ENCODE data around the gene GET3.
"Not testable (repeated sequence)": the region's sequence is repeated elsewhere in the genome, so short reads cannot be mapped to it uniquely, and the experiment has no call there.

Gene GET3

GRCh38 chr19:12736995-12737834, at the start of gene GET3:
GET3 (plus strand) TSS chr19:12737497; CDS start chr19:12737506, 9 bp downstream.
- peak; percentile 88 to 99 for DNase-seq

DNA sequence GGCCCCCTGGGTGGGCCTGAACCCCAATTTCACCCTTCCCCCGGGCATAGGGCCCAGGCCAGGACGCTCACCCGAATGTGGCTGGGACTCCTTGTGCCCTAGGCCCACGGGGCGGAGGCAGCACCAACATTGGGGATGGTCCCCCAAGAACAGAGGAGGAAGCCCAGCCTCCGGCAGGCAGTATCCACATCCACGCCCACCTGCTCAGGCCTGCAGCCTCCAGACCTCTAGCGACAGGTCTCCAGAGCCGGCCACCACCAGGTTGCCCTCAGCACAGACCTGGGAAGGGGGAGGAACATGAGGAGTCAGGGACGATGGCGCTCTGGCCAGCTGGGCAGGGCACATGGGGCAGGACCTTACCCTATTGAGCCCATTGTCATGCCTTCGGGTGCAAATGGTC, 48.3 kb upstream of the GET3 start:
- no peak for DNase-seq

DNA sequence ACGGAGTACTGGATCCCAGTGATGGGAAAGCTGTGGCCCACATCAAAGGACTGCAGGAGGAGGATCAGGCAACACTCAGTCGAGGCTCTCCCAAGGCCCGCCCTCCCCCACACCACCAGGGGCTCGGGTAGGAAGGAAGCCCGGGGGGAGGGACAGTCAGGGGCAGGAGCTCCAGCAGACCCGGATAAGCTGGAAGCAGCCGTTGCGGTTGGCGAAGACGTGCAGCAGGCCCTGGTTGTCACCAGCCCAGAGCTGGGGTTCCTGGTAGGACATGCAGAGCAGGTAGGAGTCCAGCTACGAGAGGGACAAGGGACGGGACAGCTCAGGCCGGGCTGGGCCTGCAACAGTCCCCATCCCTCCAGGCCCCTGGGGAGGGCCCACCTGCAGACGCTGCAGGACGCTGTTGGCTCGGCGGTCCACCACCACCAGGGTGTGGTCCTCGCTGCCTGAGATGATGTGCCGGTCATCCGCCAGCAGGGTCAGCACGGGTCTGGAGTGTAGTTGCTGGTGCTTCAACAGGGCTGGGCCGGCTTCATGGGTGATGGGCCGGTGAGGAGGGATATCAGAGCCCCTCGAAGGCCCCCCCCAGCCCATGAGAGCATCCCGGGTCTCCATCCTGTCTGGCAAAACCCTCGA, 47.6 kb upstream of the GET3 start:
- DNase-seq = no peak

DNA sequence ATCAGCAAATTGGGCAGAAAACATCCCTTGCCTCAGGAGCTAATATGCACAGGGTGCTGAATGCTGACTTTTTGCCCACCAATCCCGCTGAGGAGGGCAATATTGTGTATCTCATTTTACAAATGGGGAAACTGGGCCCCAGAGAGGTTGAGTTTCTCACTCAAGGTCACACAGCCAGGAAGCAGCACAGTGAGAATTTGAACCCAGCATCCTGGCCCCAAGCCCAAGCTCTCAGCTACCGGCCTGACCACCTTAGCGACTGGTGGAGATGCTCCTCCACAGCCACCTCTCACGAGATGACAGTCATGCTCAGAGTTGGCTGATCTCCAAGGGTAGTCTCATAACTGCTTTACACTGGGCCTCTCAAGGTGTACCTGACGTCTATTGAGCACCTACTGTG, 44.3 kb upstream of the GET3 start:
- DNase-seq = no peak

- no peak for DNase-seq
These were observed 42.7 kb upstream of the GET3 start for GRCh38 chr19:12694641-12695040.

- no peak for DNase-seq
These were observed 42.2 kb upstream of the GET3 start for GRCh38 chr19:12695096-12695495.

DNA sequence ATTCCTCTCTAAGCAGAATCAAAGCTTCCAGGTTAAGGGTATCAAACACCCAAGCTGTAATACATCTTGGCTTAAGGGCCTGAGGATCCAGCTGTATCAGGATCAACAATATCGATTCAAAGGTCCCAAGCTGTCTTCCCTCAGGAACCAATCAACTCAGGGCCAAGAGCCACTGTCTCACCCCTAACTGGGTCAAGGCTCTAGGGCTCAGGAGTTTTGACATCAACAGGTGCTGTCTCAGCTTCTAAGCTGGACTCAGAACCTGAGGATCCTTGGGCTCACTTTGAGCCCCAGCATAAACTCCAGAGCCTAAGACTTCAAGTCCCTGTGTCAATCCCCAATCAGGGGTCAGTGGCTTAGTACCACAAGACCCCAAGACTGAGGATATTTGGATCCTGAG, 41.8 kb upstream of the GET3 start:
- DNase-seq = no peak

- no peak for DNase-seq
These were observed 41.3 kb upstream of the GET3 start for GRCh38 chr19:12695997-12696365.

DNA sequence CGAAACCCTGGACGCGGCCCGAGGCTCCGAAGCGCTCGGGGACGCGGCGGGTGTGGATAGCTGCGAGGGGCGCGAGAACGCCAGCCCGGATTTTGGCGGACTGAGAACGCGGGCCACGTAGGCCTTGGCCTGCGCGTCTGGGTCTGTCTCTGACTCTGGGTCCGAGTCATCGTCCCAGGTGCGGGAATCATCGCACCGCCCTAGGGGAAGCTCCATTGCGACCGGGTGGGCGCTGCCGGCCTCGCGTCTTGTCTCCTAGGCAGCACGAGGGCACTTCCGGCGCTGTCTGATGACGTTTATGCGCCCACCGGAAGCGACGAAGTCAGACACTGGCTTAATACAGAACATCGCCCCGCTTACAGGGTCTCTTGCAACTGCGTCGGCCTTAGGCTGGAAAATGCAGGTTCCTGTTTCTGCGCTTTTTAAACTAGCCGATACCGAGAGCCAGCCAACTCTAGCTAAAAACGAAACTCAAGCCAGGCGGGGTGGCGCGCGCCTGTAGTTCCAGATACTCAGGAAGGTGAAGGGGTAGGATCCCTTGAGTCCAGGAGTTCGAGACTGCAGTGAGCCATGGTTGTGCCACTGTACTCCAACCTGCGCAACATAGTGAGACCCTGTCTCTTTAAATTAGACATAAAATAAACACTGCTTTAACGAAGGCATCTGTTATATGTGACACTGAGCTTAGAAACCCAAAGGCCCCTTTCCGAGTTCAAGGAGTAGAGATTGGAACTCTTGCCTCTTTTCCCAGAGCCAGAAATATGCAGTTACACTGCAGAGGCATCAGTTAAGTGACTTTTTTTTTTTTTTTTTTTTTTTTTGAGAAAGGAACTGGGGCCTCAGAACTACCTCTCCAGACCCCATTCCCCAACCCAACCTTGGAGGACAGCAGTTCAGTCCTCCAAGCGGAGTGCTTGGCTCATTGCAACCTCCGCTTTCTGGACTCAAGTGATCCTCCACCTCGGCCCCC, 40.6 kb upstream of the GET3 start, which contains the start of gene FBXW9:
Gene FBXW9, minus strand, starts transcription at position 266 of the 970 bp plus-strand sequence. Its CDS starts 50 bp downstream, at position 216.
- peak; percentile 94 to 99 for DNase-seq

DNA sequence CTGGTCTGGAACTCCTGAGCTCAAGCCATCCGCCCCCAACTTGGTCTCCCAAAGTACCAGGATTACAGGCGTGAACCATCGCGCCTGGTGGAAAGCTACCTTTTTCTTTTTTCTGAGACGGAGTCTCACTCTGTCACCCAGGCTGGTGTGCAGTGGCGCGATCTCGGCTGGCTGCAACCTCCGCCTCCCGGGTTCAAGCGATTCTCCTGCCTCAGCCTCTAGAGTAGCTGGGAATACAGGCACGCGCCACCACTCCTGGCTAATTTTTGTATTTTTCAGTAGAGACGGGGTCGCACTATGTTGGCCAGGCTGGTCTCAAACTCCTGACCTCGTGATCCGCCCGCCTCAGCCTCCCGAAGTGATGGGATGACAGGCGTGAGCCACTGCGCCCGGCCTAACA, 39.9 kb upstream of the GET3 start:
- not testable (repeated sequence) for DNase-seq

DNA sequence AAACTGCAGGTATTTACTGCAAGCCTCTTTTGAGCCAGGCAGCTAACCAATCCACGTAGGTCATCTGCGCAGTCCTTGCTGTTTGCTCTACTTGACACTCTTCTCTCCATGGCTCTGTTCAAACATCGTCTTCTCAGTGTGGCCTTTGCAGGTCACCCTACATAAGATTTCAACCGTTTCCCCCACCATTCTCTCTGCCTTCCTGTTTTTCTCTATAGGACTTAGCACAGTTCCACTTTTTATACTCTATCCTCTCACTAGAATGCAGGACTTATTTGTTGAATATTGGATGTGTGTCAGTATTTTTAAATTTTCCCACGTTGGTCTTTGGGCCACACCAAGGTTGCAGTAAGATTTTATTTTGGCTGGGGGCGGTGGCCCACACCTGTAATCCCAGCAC, 39.2 kb upstream of the GET3 start:
- no peak for DNase-seq

- DNase-seq = no peak
These were observed 35.6 kb upstream of the GET3 start for GRCh38 chr19:12701596-12702282.

DNA sequence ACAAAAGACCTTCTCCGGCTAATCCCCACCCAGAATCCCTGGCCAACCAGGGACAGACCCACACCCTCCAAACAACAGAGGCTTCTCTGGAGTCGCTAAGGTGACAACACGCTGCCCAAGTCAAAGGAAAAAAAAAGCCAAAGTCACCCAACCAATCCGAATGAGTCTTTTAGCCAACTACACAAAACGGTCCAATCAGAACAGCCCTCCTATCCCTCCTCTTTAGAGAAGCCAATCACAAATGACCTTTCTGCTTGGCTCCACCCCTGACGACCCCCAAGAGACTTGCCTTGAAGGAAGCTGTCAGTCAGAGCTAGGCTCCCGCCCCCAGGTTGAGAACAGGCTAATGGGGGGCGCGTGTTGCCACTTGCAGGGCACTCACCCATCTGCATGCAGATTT, 34.3 kb upstream of the GET3 start:
- DNase-seq = peak in 1 of 2 donors; percentile 33

GRCh38 chr19:12705169-12705568, 32.1 kb upstream of the GET3 start:
- no peak for DNase-seq

DNA sequence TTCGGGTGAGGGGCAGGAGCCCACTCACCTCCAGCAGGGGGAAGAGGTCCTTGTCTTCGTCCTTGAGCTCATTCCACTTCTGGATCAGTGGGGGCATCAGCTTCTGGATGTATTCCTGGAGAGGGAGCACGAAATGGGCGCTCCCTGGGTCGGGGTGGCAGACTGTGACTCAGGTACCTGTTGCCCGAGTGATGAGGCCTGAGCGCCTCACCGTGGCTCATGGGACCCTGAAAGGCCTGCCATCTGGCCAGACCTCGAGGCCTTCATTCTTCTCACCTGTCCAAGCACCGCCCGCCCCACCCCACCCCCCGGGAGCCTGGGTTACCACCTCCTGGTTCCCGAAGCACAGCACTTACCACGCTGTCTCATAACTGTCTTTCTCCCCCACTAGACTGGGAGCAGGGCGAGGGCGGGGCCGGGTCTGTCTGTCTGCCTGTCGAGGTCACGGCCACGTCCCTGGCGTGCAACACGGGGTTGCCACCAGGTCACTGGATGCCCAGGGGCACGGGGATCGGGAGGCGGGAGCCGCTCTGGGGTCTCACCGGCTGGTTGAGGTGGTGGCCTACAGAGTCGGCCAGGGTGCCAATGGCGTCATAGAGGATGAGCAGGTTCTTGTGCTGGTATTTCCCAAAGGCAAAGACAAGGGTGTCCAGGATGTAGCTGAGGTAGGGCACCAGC, 31.5 kb upstream of the GET3 start:
- DNase-seq = no peak

- DNase-seq = no peak
These were observed 31.0 kb upstream of the GET3 start for GRCh38 chr19:12706332-12706718.

DNA sequence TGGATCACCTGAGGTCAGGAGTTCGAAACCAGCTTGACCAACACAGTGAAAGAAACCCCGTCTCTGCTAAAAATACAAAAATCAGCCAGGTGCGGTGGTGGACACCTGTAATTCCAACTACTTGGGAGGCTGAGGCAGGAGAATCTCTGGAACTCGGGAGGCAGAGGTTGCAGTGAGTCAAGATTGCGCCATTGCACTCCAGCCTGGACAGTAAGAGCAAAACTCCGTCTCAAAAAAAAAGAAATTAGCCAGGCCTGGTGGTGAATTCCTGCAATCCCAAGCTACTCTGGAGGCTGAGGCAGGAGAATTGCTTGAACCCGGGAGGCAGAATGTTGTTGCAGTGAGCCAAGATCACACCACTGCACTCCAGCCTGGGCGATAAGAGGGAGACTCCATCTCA, 28.7 kb upstream of the GET3 start:
- DNase-seq = no peak

- no peak for DNase-seq
These were observed 26.1 kb upstream of the GET3 start for GRCh38 chr19:12711187-12711586.

- DNase-seq = not testable (repeated sequence)
These were observed 25.2 kb upstream of the GET3 start for GRCh38 chr19:12712077-12712476.

DNA sequence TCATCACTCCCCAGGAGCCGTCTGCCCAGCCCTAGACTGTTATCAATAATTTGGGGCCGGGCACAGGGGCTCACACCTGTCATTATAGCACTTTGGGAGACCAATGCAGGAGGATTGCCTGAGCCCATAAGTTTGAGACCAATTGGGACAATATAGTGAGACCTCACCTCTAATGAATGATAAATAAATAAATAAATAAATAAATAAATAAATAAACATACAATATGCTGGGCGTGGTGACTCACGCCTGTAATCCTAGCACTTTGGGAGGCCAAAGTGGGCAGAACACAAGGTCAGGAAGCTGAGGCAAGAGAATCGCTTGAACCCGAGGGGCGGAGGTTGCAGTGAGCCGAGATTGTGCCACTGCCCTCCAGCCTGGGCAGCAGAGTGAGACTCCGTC, 24.0 kb upstream of the GET3 start:
- not testable (repeated sequence) for DNase-seq

GRCh38 chr19:12715102-12715501, 22.2 kb upstream of the GET3 start:
- no peak for DNase-seq

- no peak for DNase-seq
These were observed 21.4 kb upstream of the GET3 start for GRCh38 chr19:12715929-12716328.

Measured in inflammatory macrophage treated with lipopolysaccharide for 1 hour (primary cell).